Chondrocyte (in vitro differentiated cells): ENCODE results near the gene GNAI2. TPM values are rescaled to one million over a fixed set of nuclear protein-coding genes. Genes with fewer than 3 reads are reported as not detected.
A peak's percentile ranks its signal among the peaks of the same experiment; 100 is the strongest.

ENCODE experiments used
- DNase-seq: peaks from one replicate; pipeline ENCODE4 v3.0.0; 2021; ENCODE audit warnings: mixed read lengths, low spot score
- H3K27ac Mint-ChIP-seq: one replicate; pipeline ENCODE4 v1.8.0; 2021; ENCODE audit warnings: mild to moderate bottlenecking, moderate library complexity, mixed read lengths; ENCODE audit not compliant: unreplicated experiment
- H3K27me3 Mint-ChIP-seq: 2 replicates; pipeline ENCODE4 v1.8.0; 2021; ENCODE audit warnings: low read depth, mixed read lengths
- H3K36me3 Mint-ChIP-seq: 2 replicates; pipeline ENCODE4 v1.8.0; 2021; ENCODE audit warnings: low read depth, mixed read lengths
- H3K4me1 Mint-ChIP-seq: 2 replicates; pipeline ENCODE4 v1.8.0; 2021; ENCODE audit warnings: low read depth, mild to moderate bottlenecking, mixed read lengths
- H3K4me3 Mint-ChIP-seq: one replicate; pipeline ENCODE4 v1.8.0; 2021; ENCODE audit warnings: mild to moderate bottlenecking, moderate library complexity, mixed read lengths; ENCODE audit not compliant: unreplicated experiment
- H3K9me3 Mint-ChIP-seq: 2 replicates; pipeline ENCODE4 v1.8.0; 2021; ENCODE audit warnings: low read depth, mixed read lengths
- CTCF ChIP-seq: fragments of 200-600 bp; sonication (generic); IDR thresholded peaks from 2 replicates; pipeline ENCODE4 v1.5.0; 2021; ENCODE audit warnings: antibody characterized with exemption, mild to moderate bottlenecking, moderate library complexity
- total RNA-seq: library from RNA; stranded (reverse); gene quantifications from 3 replicates; pipeline ENCODE4 v1.2.1, GENCODE V29; 2021

The GNAI2 gene
- total RNA-seq, 1 donor from 2014 or later, result 444 TPM

- H3K27me3 Mint-ChIP-seq, result peaks cover 11% of the 10 kb centered on the region
- H3K4me1 Mint-ChIP-seq, result peaks cover 17% of the 10 kb centered on the region
- H3K36me3 Mint-ChIP-seq, result no peaks in the 10 kb centered on the region
- no peak overlapping the region for H3K27ac Mint-ChIP-seq
- H3K4me3 Mint-ChIP-seq, result no peak overlapping the region
- peak; percentile 85 for TF ChIP-seq CTCF
- H3K9me3 Mint-ChIP-seq, result no peaks in the 10 kb centered on the region
- DNase-seq, result no peak
Measured at GRCh38 chr3:50274371-50275104, 38.5 kb downstream of the GNAI2 start.

GRCh38 chr3:50275141-50275995 is 39.4 kb downstream of the GNAI2 start:
- Mint-ChIP-seq H3K27ac (no peak overlapping the region), H3K36me3 (no peaks in the 10 kb centered on the region), H3K9me3 (no peaks in the 10 kb centered on the region), H3K27me3 (peaks cover 11% of the 10 kb centered on the region), H3K4me1 (peaks cover 10% of the 10 kb centered on the region), H3K4me3 (no peak overlapping the region)
- no peak for TF ChIP-seq CTCF
- DNase-seq, result no peak

GRCh38 chr3:50275996-50276761 is 40.2 kb downstream of the GNAI2 start:
- no peak overlapping the region for H3K27ac Mint-ChIP-seq
- H3K9me3 Mint-ChIP-seq, result no peaks in the 10 kb centered on the region
- no peak for TF ChIP-seq CTCF
- peaks cover 10% of the 10 kb centered on the region for H3K4me1 Mint-ChIP-seq
- H3K27me3 Mint-ChIP-seq, result peaks cover 11% of the 10 kb centered on the region
- DNase-seq, result no peak
- H3K36me3 Mint-ChIP-seq, result no peaks in the 10 kb centered on the region
- no peak overlapping the region for H3K4me3 Mint-ChIP-seq

GRCh38 chr3:50276762-50277101 is 40.7 kb downstream of the GNAI2 start:
- H3K9me3 Mint-ChIP-seq, result no peaks in the 10 kb centered on the region
- H3K36me3 Mint-ChIP-seq, result no peaks in the 10 kb centered on the region
- peaks cover 10% of the 10 kb centered on the region for H3K4me1 Mint-ChIP-seq
- peaks cover 11% of the 10 kb centered on the region for H3K27me3 Mint-ChIP-seq
- no peak overlapping the region for H3K27ac Mint-ChIP-seq
- H3K4me3 Mint-ChIP-seq, result no peak overlapping the region
- no peak for TF ChIP-seq CTCF
- no peak for DNase-seq
